Measurements from ENCODE around the gene STK39. TPM values are rescaled to one million over a fixed set of nuclear protein-coding genes. Genes with fewer than 3 reads are reported as not detected.

Gene STK39
- total RNA-seq, 1 experiment from 2014 or later: 22.1 TPM

DNA sequence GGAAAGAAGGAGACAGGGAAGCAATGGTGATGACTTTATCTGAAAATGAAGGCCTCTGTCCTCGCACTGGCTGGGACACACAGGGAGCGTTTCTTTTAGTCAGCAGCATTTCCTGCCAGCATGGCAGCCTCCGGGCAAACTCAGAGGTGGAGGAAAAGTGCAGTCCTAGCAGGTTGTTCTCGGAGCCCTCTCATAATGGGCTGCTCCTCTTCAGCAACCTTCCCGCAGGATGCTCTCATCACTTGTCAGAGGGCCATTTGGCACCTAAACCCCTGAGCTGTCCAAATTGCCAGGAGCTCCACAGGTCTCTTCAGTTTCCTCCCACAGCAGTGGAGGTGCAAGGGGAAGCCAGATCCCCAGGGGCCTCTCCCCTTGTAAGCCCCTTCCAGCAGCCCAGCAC lies 6.2 kb downstream of the STK39 start:
- no peak overlapping the region for H3K14ac ChIP-seq (ENCODE audit: insufficient read depth, low read length)
- no peaks in the 10 kb centered on the region for H3K79me1 ChIP-seq (ENCODE audit: insufficient read depth, low read depth, low read length, poor library complexity, severe bottlenecking)
- no peak for DNase-seq
- H2BK15ac ChIP-seq (ENCODE audit: low read depth, low read length): no peak overlapping the region
- Mint-ChIP-seq H3K36me3 (ENCODE audit: insufficient read depth in 1 of 3, low read depth in 3 of 3) (no peaks in the 10 kb centered on the region; a peak in 1 of 7 replicates), H3K27me3 (ENCODE audit: low read depth) (peaks cover 2% of the 10 kb centered on the region; the same call in 1 of the 2 replicates), H3K4me1 (peaks cover 22 to 29% of the 10 kb centered on the region in 2 experiments), H3K4me3 (no peak overlapping the region), H3K27ac (no peak overlapping the region), H3K9me3 (no peaks in the 10 kb centered on the region)
- no peak overlapping the region for H3K18ac ChIP-seq (ENCODE audit: insufficient read length, low read depth, low read length)
- no peaks in the 10 kb centered on the region for H3K9me3 ChIP-seq (ENCODE audit: control insufficient read depth, low read depth, low read length)
- H3K79me2 ChIP-seq (ENCODE audit: insufficient read depth, low read length): no peaks in the 10 kb centered on the region
- no peak overlapping the region for H3K27ac ChIP-seq (ENCODE audit: insufficient read length, low read depth, low read length)
- H3K4ac ChIP-seq (ENCODE audit: low read depth, low read length): no peak overlapping the region
- WGBS (ENCODE audit: extremely low coverage, insufficient read length, low lambda C conversion rate): no CpG with 5 or more reads among the region's 5 CpGs
- no peak overlapping the region for H2AK5ac ChIP-seq (ENCODE audit: insufficient read length, low read length)
- H3K23me2 ChIP-seq (ENCODE audit: insufficient read length, low read depth, low read length, poor library complexity, severe bottlenecking): peaks cover 2% of the 10 kb centered on the region
- H3K27me3 ChIP-seq (ENCODE audit: insufficient read depth, low read length): no peaks in the 10 kb centered on the region
- H2BK20ac ChIP-seq (ENCODE audit: low read depth, low read length, poor library complexity, severe bottlenecking): no peak overlapping the region
- H2BK5ac ChIP-seq (ENCODE audit: insufficient read length, low read length): no peak overlapping the region
- H3K23ac ChIP-seq (ENCODE audit: insufficient read length, low read depth, low read length): no peak overlapping the region
- H4K20me1 ChIP-seq (ENCODE audit: control insufficient read depth, insufficient read depth, insufficient read length): no peaks in the 10 kb centered on the region
- no peak overlapping the region for H3K9ac ChIP-seq (ENCODE audit: extremely low read depth, insufficient read length, low read length)
- no peak overlapping the region for H2BK120ac ChIP-seq (ENCODE audit: low read depth, low read length, poor library complexity, severe bottlenecking)
- H3K56ac ChIP-seq (ENCODE audit: insufficient read length, low read depth, low read length): no peak overlapping the region
- H3K4me1 ChIP-seq (ENCODE audit: insufficient read depth, low read length): peaks cover 6% of the 10 kb centered on the region; the same call in 1 of the 2 replicates
- no peak overlapping the region for H4K5ac ChIP-seq (ENCODE audit: insufficient read length, low read depth, low read length)
- TF ChIP-seq, protein P1, sequence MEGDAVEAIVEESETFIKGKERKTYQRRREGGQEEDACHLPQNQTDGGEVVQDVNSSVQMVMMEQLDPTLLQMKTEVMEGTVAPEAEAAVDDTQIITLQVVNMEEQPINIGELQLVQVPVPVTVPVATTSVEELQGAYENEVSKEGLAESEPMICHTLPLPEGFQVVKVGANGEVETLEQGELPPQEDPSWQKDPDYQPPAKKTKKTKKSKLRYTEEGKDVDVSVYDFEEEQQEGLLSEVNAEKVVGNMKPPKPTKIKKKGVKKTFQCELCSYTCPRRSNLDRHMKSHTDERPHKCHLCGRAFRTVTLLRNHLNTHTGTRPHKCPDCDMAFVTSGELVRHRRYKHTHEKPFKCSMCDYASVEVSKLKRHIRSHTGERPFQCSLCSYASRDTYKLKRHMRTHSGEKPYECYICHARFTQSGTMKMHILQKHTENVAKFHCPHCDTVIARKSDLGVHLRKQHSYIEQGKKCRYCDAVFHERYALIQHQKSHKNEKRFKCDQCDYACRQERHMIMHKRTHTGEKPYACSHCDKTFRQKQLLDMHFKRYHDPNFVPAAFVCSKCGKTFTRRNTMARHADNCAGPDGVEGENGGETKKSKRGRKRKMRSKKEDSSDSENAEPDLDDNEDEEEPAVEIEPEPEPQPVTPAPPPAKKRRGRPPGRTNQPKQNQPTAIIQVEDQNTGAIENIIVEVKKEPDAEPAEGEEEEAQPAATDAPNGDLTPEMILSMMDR (conservative IDR thresholded peaks at IDR 0.05): no peak
- no peak overlapping the region for H3T11ph ChIP-seq (ENCODE audit: low read length)
- no peak overlapping the region for H4K91ac ChIP-seq (ENCODE audit: insufficient read length, low read depth, low read length)
- no peak overlapping the region for H3K4me2 ChIP-seq (ENCODE audit: insufficient read depth, insufficient read length, low read length)
- H4K8ac ChIP-seq (replicated peaks; ENCODE audit: insufficient read length, low read depth, low read length): no peak overlapping the region
- no peak overlapping the region for H2BK12ac ChIP-seq (ENCODE audit: insufficient read length, low read depth, low read length)
- H2AFZ ChIP-seq (ENCODE audit: low read length): no peak overlapping the region
